T-helper 2 cell treated with Interferon-gamma antibody and Interleukin-4, amounts not matched to agents 5 μg/mL and 100 μg/mL, for 36 hours (primary cell): ENCODE results near the gene ST3GAL5.
A peak's percentile ranks its signal among the peaks of the same experiment; 100 is the strongest.

ENCODE experiments used
- DNase-seq: peaks from one replicate; pipeline ENCODE4 v3.0.0; 2021; ENCODE audit warnings: low spot score
- H3K27ac Mint-ChIP-seq: one replicate; pipeline ENCODE4 v1.8.0; 2021; ENCODE audit warnings: mild to moderate bottlenecking, mixed read lengths
- H3K27me3 Mint-ChIP-seq: one replicate; pipeline ENCODE4 v1.8.0; 2021; ENCODE audit warnings: low read depth, mixed read lengths
- H3K36me3 Mint-ChIP-seq: one replicate; pipeline ENCODE4 v1.8.0; 2021; ENCODE audit warnings: low read depth, mixed read lengths
- H3K4me1 Mint-ChIP-seq: one replicate; pipeline ENCODE4 v1.8.0; 2021; ENCODE audit warnings: low read depth, mixed read lengths
- H3K4me3 Mint-ChIP-seq: one replicate; pipeline ENCODE4 v1.8.0; 2022; ENCODE audit warnings: mild to moderate bottlenecking, moderate library complexity, mixed read lengths
- H3K9me3 Mint-ChIP-seq: one replicate; pipeline ENCODE4 v1.8.0; 2021; ENCODE audit warnings: mixed read lengths

The ST3GAL5 gene

GRCh38 chr2:85873679-85874078, 15.1 kb downstream of the ST3GAL5 start:
- Mint-ChIP-seq H3K27ac (no peak overlapping the region), H3K36me3 (peaks cover 19% of the 10 kb centered on the region), H3K9me3 (no peaks in the 10 kb centered on the region), H3K27me3 (no peaks in the 10 kb centered on the region), H3K4me3 (no peak overlapping the region), H3K4me1 (peaks cover 16% of the 10 kb centered on the region)
- DNase-seq: no peak

DNA sequence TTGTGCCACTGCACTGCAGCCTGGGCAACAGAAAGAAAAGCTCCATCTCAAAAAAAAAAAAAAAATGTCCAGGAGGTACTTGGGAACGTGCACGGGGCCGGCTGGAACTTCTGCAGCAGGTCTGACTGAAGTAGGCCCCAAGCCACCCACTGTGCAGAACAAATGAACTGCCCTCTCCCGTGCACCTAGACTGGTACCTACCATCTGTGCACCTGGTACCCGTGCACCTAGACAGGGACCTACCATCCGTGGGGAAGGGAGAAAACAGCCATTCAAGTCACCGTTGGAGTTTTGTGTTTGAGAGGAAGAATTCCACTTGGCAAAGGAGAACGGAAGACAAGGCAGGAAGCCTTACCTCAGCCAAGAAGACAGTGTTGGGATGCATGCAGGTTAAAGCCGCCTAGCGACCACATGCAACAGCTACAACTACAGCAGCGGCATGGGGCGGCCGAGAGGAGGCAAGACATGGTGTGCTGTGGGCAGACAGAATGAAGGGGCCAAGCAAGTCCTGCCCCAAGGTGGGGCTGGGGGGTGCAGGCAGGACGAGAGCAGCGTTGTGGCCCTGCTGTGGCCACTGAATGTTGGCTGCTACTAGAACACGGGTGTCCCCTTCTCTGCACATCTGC, 16.1 kb downstream of the ST3GAL5 start:
- H3K4me3 Mint-ChIP-seq: no peak overlapping the region
- H3K4me1 Mint-ChIP-seq: peaks cover 17% of the 10 kb centered on the region
- H3K36me3 Mint-ChIP-seq: peaks cover 18% of the 10 kb centered on the region
- no peaks in the 10 kb centered on the region for H3K27me3 Mint-ChIP-seq
- no peak overlapping the region for H3K27ac Mint-ChIP-seq
- H3K9me3 Mint-ChIP-seq: no peaks in the 10 kb centered on the region
- no peak for DNase-seq

DNA sequence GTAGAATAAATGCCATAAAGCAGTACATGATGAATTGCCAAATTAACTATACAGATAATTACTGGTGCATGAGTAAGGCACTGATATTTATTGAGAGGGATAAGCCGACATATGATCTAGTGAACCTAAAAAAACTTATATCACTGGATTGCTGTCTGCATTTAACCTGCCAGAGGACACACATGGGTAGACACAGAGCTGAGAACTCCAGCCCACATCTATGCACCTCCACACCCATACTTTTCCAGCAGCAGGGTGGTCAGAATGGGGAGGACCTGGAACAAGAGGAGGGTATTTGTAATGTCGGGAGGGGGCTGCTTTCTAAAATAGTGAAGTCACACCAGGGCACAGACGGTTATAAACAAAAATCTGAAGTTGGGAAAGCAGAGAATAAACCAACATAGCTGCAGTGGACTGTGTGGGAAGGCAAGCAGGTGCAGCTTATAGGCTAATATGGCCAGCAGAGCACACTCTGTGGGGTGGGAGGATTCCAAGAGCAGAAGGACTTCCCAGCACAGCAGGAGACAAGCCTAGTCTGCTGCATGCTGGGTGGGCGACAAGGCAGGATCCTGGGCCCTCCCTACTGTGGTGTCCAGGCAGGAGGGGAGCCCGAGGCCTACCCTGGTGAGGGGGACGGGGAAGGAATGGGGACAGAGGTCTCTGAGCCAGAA, 17.2 kb downstream of the ST3GAL5 start:
- no peak for DNase-seq
- H3K4me3 Mint-ChIP-seq: no peak overlapping the region
- H3K27ac Mint-ChIP-seq: no peak overlapping the region
- H3K9me3 Mint-ChIP-seq: no peaks in the 10 kb centered on the region
- peaks cover 17% of the 10 kb centered on the region for H3K36me3 Mint-ChIP-seq
- peaks cover 21% of the 10 kb centered on the region for H3K4me1 Mint-ChIP-seq
- no peaks in the 10 kb centered on the region for H3K27me3 Mint-ChIP-seq

DNA sequence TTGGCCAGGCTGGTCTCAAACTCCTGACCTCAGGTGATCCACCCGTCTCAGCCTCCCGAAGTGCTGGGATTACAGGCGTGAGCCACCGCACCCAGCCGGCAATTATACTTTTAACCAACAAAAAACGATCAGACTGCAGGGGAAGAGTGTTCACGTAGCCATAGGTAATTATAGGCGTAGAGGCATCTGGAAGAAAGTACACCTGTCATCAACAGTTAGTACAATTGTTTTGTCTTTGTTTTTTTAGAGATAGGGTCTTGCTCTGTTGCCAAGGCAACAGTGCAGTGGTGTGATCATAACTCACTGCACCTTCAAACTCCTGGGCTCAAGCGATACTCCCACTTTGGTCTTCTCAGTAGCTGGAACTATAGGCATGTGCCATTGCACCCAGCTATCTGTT, 20.0 kb downstream of the ST3GAL5 start:
- Mint-ChIP-seq H3K4me3 (no peak overlapping the region), H3K9me3 (no peaks in the 10 kb centered on the region), H3K27ac (no peak overlapping the region), H3K4me1 (peaks cover 32% of the 10 kb centered on the region), H3K36me3 (peaks cover 16% of the 10 kb centered on the region), H3K27me3 (no peaks in the 10 kb centered on the region)
- DNase-seq: no peak

DNA sequence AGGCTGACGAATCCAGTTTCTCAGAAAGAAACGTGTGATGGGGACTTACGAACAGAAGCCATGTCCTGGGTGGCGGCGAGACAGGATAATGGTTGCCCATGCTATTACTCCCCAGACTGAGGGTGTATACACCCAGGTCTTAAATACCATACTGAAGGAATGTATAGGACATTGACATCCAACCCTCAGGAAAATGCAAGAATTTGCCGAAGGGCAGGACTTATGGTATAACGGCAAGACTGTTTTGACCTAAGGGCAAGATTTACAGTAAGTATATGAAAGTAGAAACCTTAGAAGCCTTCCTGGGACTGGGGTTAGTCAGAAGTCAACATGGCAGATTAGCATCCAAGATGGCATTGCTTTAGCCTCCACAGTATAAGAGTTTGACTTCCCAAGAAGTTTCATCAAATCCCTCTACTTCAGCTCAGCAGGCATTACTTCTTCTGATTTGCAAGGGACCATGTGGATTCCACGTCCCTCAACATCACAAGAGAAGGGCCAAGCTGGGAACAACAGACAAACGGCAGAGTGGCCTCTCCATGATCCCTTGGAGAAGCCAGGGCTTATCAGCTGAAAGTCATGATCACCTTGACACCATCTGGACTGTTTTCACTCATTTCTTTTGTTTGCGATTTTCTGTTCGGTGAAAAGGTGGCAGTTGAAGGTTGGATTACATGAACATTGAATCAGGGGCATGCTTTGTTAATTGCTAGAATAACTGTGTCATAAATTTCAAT, 21.1 kb downstream of the ST3GAL5 start:
- Mint-ChIP-seq H3K36me3 (peaks cover 24% of the 10 kb centered on the region), H3K4me3 (no peak overlapping the region), H3K27ac (no peak overlapping the region), H3K27me3 (no peaks in the 10 kb centered on the region), H3K4me1 (peaks cover 36% of the 10 kb centered on the region), H3K9me3 (no peaks in the 10 kb centered on the region)
- no peak for DNase-seq

DNA sequence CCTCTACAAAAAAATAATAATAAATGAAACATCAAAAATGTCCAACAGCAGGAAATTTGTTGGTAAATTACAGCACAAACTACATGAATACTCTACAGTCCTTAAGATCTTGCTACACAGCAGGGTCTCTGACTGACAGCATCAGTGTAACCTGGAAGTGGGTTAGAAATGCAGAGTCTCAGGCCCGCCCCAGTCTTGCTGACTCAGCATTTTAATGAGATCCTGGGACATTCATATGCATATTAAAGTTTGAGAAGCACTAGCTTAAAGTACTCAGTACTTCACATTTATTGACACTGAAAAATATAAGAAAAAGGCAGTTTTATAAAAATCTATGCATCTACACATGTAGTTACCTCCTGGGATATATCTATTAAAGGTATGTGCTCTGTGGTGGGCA, 21.7 kb downstream of the ST3GAL5 start:
- no peak overlapping the region for H3K4me3 Mint-ChIP-seq
- H3K36me3 Mint-ChIP-seq: peaks cover 24% of the 10 kb centered on the region
- no peaks in the 10 kb centered on the region for H3K9me3 Mint-ChIP-seq
- no peaks in the 10 kb centered on the region for H3K27me3 Mint-ChIP-seq
- H3K4me1 Mint-ChIP-seq: peaks cover 37% of the 10 kb centered on the region
- H3K27ac Mint-ChIP-seq: no peak overlapping the region
- DNase-seq: no peak

DNA sequence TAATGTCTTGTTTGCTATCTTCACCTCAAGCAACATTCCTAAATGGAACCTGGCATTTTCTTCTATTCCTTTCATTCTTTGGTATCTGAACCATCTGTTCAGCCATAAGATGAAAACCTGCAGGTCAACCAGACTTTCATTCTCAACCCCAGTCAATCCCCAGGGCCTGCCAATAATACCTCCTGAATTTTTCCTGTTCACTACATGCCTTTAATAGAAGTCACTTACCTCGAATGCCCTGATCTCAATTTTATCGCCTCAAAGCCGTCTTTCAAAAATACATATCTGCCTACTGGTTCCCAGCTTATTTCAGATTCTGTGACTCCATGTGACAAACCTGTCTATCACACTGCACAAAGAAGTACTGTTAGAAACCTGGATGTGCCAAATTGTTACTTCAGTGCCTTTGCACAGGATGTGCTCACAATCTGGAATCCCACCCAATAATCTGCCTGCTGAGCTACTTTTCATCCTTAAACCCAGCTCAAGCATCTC, 22.6 kb downstream of the ST3GAL5 start:
- Mint-ChIP-seq H3K27ac (no peak overlapping the region), H3K36me3 (peaks cover 25% of the 10 kb centered on the region), H3K4me3 (no peak overlapping the region), H3K9me3 (no peaks in the 10 kb centered on the region), H3K4me1 (peaks cover 43% of the 10 kb centered on the region), H3K27me3 (no peaks in the 10 kb centered on the region)
- no peak for DNase-seq

DNA sequence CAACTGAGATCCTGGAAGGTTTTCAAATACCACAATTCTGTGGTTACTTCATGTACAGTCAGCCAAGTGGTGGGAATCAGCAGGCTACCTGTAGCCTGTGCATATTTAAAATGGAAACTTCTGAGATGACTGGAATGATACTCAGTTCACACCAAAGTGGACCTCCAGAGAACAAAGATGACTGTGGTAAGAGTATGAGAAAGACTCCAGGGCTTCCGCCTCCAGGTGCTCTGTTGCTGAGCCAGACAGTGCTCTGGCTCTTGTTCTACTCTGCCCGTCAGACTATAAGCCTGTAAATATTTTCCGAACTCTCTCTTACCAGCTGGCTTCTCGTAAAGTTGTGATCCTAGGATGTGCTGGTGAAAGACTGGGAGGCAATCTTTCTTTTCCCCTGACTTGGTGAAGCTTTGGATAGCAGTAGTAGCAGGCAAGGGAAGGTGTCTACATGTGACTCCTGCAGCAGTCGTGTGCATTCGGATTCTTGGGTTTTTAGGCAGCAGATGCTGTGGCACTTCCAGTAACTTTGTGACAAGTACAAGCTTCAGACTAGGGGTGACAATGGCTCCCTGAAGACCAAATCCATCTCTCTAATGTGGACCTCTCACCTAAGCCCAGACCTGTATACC, 23.1 kb downstream of the ST3GAL5 start:
- H3K4me1 Mint-ChIP-seq: peaks cover 48% of the 10 kb centered on the region
- no peak overlapping the region for H3K4me3 Mint-ChIP-seq
- peak; percentile 50 for DNase-seq
- no peaks in the 10 kb centered on the region for H3K9me3 Mint-ChIP-seq
- H3K27me3 Mint-ChIP-seq: no peaks in the 10 kb centered on the region
- H3K36me3 Mint-ChIP-seq: peaks cover 31% of the 10 kb centered on the region
- H3K27ac Mint-ChIP-seq: peak overlapping the region; percentile 2

DNA sequence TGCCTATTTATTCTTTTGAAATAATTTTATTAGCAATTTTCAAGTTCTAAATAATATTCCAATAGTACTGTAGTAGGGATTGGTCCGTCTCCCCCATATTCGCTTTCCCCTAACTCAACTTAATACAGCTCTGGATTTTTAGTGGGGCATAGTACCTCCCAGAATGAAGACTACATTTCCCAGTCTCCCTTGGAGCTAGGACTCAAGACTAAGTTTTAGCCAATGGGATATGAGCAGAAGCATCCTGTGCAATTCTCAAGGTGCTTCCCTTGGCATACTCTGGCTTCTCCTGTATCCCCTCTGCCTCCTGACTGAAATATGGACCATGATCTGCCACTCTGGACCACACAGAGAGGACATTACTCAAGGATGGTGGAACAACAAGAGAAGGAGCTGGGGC, 24.1 kb downstream of the ST3GAL5 start:
- Mint-ChIP-seq H3K27ac (no peak overlapping the region), H3K36me3 (peaks cover 34% of the 10 kb centered on the region), H3K4me1 (peaks cover 54% of the 10 kb centered on the region), H3K4me3 (no peak overlapping the region), H3K27me3 (no peaks in the 10 kb centered on the region), H3K9me3 (no peaks in the 10 kb centered on the region)
- DNase-seq: no peak

DNA sequence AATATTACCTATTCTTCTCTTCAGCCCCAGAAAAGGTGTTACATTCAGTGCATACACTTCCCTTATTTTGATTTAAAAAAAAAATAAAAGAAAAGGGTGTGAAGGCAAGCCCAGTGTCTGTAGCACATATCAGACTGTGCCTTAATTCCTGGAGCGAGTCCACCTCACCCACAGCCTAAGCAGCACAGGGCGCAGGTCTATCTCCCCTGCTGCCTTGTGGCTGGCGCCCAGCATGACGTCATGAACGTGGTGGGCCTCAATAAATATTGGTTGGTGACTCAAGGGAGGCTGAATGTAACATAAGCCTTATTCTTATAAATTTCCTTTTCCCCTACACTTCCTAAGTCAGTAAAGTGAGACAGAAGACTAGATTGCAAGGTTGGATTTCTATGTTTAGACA, 26.4 kb downstream of the ST3GAL5 start:
- H3K27me3 Mint-ChIP-seq: no peaks in the 10 kb centered on the region
- DNase-seq: no peak
- H3K9me3 Mint-ChIP-seq: no peaks in the 10 kb centered on the region
- peaks cover 42% of the 10 kb centered on the region for H3K36me3 Mint-ChIP-seq
- H3K27ac Mint-ChIP-seq: no peak overlapping the region
- no peak overlapping the region for H3K4me3 Mint-ChIP-seq
- H3K4me1 Mint-ChIP-seq: peaks cover 54% of the 10 kb centered on the region

DNA sequence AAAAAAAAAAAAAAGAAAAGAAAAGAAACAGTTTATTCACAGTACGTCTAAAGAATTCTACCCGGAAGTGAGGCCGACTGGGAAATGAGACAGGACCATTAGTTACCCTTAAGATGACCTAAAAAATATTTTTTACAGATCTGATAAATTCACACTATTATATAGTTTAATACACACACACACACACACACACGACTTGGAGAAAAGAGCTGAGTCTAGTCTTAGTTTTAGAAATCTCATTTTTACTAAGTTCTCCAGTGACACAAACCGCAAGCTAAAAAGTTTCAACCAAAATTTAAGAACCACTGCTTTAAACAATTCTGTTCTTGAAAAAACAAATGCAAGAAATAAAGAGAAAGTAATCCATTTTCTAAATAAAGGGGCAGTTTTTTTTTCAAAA, 27.1 kb downstream of the ST3GAL5 start:
- Mint-ChIP-seq H3K4me1 (peaks cover 48% of the 10 kb centered on the region), H3K27me3 (no peaks in the 10 kb centered on the region), H3K27ac (peak overlapping the region; percentile 77), H3K4me3 (peak overlapping the region; percentile 57), H3K36me3 (peaks cover 40% of the 10 kb centered on the region), H3K9me3 (no peaks in the 10 kb centered on the region)
- DNase-seq: no peak

- peaks cover 43% of the 10 kb centered on the region for H3K36me3 Mint-ChIP-seq
- H3K4me1 Mint-ChIP-seq: peaks cover 44% of the 10 kb centered on the region
- no peaks in the 10 kb centered on the region for H3K9me3 Mint-ChIP-seq
- H3K4me3 Mint-ChIP-seq: peak overlapping the region; percentile 57
- no peaks in the 10 kb centered on the region for H3K27me3 Mint-ChIP-seq
- DNase-seq: no peak
- H3K27ac Mint-ChIP-seq: peak overlapping the region; percentile 77
Observed at GRCh38 chr2:85861180-85861579, 27.6 kb downstream of the ST3GAL5 start.

- Mint-ChIP-seq H3K9me3 (peaks cover 6% of the 10 kb centered on the region), H3K4me1 (peaks cover 54% of the 10 kb centered on the region), H3K4me3 (no peak overlapping the region), H3K27me3 (no peaks in the 10 kb centered on the region), H3K36me3 (peaks cover 60% of the 10 kb centered on the region), H3K27ac (peak overlapping the region; percentile 22)
- no peak for DNase-seq
Observed at GRCh38 chr2:85858841-85859240, 29.9 kb downstream of the ST3GAL5 start.

GRCh38 chr2:85854897-85855296, 33.9 kb downstream of the ST3GAL5 start:
- H3K27ac Mint-ChIP-seq: peak overlapping the region; percentile 99
- peaks cover 58% of the 10 kb centered on the region for H3K36me3 Mint-ChIP-seq

More at GRCh38 chr2:85854897-85855296, 33.9 kb downstream of the ST3GAL5 start:
- H3K4me3 Mint-ChIP-seq: peak overlapping the region; percentile 81
- H3K9me3 Mint-ChIP-seq: peaks cover 6% of the 10 kb centered on the region
- H3K27me3 Mint-ChIP-seq: no peaks in the 10 kb centered on the region
- H3K4me1 Mint-ChIP-seq: peaks cover 56% of the 10 kb centered on the region
- DNase-seq: no peak
